ENCODE measurements around the gene ACE.

The ACE gene

GRCh38 chr17:63538693-63539595 is 62.1 kb downstream of the ACE start:
- DNase-seq, result no peak

DNA sequence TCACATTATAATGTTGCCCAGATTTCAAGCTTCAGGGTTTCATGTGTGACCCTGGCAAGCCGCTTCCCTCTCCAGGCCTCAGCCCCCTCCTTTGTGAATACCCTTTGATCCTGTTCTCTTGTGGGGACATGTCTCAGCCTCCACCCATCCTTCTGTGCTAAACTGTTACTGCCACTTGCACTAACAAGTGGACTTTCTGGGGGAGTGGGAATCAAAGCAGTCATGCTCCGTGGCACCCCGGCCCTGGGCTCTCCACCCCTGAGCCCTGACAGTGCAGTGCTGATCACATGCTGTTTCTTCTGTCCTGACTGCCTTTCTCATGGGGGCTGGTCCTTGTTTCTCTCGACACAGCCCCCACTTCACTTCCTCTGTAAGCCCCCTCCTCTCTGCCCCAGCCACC is 63.7 kb downstream of the ACE start:
- no peak for DNase-seq

GRCh38 chr17:63542218-63542545 is 65.3 kb downstream of the ACE start:
- no peak for DNase-seq

DNA sequence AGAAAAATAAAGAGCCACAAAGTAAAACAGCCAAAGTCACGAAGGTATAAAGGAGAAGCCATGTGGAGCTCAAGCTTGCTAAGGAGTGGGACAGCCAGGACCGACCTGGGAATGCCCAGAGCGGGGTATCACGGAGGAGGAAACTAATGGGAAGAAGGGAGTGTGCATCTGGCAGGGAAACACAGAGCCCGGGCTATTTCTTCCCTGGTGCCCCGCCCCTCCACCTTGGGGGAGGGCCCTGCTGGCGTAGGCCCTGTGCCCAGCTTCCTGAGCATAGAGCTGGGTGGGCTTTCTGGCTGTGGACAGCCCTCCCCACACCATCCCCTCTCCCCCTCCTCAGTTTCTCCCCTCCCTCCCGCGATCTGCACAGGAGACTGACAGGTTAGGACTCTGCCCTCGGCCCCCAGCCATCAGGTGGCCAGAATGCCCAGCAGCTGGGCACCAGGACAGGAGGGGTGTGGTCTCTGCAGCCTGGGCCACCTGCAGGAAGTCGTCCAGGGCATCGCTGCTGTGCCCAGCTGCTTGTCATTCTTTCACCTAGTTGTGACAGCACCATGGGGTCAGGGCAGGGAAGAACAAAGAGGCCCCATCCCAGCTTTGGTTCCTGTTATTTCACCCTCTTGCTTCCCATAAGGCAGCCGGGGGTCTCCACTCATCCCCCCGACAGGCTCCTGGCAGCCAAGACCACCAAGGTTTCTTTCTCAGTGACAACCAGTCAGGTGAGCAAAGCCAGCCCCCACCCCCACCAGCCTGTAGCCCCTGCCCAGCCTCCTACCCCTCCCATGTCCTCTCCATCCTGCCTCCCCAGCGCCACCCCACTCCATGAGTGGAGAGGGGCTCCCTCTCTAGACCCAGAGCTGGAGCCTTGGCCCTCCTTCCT is 66.3 kb downstream of the ACE start:
- DNase-seq, result no peak

DNA sequence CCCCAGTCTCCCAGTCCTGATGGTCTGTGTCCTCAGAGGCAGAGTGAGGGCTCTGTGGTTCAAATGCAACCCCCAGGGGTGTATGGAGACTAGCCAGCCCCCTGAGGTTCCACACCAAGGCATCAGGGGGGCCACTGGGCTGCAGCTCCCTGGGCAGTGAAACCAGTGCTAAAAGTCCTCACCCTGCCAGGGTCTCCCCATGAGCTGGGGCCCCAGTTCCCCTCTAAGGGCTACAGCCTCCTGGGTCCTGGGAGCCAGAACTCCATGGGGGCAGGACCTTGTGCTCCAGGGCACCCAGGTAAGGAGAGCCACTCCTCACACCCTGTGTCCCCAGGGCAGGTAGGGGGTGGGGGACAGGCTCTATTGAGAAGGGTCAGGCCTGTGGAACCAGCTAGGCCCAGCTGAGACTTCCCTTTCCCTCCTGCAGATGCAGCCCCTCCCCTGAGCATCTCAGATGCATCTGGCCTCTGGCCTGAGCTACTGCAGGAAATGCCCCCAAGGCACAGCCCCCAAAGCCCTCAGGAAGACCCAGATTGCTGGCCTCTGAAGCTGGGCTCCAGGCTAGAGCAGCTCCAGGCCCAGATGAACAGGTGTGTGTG is 67.1 kb downstream of the ACE start:
- no peak for DNase-seq

DNA sequence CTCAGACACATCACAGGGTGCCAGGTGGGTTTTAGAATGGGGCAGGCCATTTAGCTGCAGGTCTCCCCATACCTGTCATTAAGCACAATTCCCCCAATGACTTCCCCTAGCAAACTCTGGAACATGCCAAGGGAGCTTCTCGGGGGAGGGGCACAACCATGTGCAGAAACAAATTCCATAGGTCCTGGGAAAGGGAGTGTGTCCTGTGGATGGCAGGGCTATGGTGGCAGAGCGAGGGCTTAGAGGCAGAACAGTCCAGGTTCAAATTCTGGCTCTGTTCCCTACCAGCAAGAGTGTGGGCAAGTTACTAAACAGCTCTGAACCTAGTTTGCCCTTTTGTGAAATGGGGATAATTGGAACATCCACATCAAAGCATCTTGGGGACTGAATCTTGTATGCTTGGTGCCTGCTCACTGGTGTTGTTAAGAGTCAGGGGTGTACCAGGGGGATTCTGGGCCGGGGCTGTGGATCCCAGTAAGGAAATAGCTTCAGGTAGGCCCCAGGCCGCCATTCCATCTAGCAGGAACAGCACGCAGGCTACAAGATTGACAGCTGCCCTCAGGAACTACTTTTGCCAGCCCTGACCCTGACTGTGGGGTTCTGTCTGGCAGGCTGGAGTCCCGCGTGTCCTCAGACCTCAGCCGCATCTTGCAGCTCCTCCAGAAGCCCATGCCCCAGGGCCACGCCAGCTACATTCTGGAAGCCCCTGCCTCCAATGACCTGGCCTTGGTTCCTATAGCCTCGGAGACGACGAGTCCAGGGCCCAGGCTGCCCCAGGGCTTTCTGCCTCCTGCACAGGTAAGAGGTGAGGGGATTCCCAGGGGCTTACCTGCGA is 67.8 kb downstream of the ACE start:
- no peak for DNase-seq

DNA sequence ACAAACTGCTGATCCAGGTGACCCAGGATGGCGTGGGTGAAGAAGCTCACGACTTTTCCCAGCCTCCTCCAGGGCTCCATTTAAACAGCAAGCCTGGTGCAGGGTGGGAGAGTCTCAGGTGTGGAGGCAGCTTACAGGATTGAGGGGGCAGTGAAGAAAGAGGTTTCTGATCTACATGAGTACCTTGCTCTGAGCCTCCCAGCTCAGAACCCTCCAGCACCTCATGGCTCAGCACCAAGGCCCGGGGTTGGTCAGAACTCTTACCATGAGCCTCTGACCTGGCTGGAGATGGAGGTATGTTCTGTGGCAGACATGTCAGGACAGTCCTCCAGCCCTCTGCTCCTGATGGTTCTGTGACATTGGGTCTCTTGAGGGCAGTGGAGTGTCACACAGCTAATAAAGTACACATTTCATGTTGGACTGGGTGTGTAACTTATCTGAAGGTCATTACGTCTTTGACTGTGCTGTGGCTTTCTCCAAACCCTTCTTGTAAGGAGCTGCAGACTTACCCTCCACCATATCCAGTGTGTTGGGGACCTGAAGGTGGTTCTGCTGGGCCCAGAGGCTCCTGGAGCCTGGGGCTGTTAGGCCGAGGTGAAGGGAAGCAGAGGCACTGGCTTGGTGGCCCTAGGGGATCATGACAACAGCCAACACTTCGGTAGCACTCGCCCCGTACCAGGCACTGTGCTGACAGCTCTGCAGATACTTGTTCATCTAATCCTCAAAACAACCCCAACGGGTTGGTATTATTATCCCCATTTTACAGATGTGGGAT is 69.6 kb downstream of the ACE start:
- DNase-seq, result no peak

DNA sequence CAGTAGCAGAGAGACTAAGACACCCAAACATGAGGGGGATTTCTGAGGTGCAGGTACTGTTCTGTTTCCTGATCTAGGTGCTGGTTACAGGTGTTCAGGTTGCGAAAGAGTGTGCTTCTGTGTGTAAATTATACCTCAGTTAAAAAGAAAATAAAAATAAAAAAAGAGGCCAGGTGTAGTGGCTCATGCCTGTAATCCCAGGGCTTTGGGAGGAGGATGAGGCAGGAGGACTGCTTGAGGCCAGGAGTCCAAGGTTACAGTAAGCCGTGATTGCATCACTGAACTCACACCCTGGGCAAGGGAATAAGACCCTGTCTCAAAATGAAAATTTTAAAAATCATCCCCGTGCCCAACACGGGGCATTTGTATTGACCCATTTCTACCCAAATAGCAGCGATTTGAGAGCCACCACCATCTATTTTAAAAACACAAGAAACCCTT is 70.2 kb downstream of the ACE start:
- no peak for DNase-seq
